ENCODE measurements around the gene MYL11.

DNA sequence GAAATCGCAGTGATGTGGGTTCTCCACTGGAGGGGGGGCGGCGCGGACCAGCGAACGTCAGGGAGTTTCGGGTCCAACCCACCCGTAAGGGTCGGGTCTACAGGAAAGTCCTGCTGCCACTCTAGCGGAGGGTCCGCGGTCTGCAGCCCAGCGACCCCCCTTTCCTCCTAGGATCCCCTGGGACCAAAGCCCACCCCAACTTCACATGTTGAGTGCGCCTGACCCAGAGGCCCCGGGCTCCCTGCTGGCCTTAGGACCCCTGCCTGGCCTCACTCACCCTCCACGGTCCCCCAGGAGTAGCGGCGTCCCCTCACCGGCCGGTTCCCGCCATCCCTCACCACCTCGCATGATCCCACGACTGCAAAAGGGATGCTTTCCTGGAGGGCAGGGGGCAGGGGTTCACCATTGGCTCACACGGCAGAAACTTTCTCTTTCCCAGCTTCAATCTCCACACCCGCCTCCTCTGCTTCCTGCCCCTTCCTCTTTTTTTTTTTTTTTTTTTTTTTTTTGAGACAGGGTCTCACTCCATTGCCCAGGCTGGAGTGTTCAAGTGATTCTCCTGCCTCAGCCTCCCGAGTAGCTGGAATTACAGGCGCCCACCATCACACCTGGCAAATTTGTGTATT is 4.7 kb downstream of the MYL11 start:
- no peak for TF ChIP-seq CTCF (IDR thresholded peaks at IDR 0.05; ENCODE audit: poor library complexity, severe bottlenecking)
- TF ChIP-seq TAF1 (IDR thresholded peaks at IDR 0.05; ENCODE audit: low read depth): no peak
